ENCODE data around the gene TUBB6. TPM values are rescaled to one million over a fixed set of nuclear protein-coding genes. Genes with fewer than 3 reads are reported as not detected.

The TUBB6 gene
- polyA plus RNA-seq, 1 donor from 2014 or later: 25.1 TPM

GRCh38 chr18:12366379-12366778 is 58.3 kb downstream of the TUBB6 start:
- H3K27ac Mint-ChIP-seq: no peak overlapping the region
- H3K9me3 Mint-ChIP-seq: no peaks in the 10 kb centered on the region
- no peaks in the 10 kb centered on the region for H3K27me3 Mint-ChIP-seq
- peaks cover 2 to 10% (median 3%) of the 10 kb centered on the region in 3 donors for H3K4me1 Mint-ChIP-seq
- H3K4me3 Mint-ChIP-seq: peak overlapping the region in 1 of 4 donors; percentile 76
- peaks cover 12% of the 10 kb centered on the region for H3K36me3 Mint-ChIP-seq

DNA sequence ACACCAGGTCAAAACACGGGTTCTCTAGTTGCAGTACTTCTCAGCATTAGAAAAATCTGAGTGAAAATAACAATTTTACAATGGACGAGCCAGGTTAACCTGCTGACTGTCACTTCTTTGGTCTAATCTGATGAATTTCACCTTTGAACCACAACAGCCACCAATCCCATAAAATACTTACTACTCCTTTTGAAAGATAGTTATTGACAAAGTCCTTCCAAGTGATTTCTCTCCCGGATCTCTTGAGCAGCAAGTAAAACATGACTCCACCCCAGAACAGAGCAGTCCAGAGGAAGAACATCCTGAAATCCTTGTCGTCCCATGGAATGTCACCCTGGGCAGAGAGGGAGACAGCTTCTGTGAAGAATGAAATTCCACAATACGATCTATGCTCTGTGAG is 58.7 kb downstream of the TUBB6 start:
- Mint-ChIP-seq H3K9me3 (no peaks in the 10 kb centered on the region), H3K27me3 (no peaks in the 10 kb centered on the region), H3K27ac (no peak overlapping the region), H3K36me3 (peaks cover 12% of the 10 kb centered on the region), H3K4me1 (peaks cover 4 to 13% (median 4%) of the 10 kb centered on the region in 3 donors), H3K4me3 (no peak overlapping the region)

DNA sequence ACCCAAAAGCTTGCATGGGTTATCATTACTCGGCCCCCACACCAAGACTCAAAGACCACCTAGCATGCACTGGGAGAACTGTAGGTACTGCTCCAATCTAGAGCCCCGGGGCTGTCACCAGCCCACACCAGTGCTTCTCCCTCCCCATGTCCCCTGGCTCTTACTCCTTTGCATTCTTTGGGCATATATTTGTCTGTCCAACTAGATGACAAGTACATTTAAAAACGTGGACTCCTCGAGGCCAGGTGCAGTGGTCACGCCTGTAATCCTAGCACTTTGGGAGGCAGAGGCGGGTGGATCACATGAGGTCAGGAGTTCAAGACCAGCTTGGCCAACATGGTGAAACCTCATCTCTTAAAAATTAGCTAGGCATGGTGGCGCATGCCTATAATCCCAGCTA is 61.2 kb downstream of the TUBB6 start:
- H3K27ac Mint-ChIP-seq: no peak overlapping the region
- H3K27me3 Mint-ChIP-seq: no peaks in the 10 kb centered on the region
- H3K4me3 Mint-ChIP-seq: no peak overlapping the region
- no peaks in the 10 kb centered on the region for H3K9me3 Mint-ChIP-seq
- H3K36me3 Mint-ChIP-seq: peaks cover 7% of the 10 kb centered on the region
- peaks cover 14 to 23% (median 23%) of the 10 kb centered on the region in 3 donors for H3K4me1 Mint-ChIP-seq

DNA sequence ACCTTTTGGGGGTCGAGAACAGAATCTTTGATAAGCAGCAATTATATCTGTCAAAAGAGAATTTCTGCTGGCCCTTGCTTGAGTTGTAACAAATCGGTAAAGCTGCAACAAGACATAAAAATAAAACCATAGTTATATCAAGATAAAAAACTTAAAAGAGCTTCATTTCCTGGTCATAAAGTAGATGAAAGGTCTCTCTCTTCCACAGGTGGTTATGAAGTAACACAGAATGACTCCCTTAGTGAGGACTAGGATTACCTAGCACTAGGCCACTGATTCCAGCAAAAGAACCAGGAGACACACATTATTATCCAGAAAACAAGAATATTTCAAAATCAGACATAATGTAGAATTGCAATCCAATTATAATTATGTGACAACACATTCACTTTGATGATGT is 63.5 kb downstream of the TUBB6 start:
- Mint-ChIP-seq H3K36me3 (peaks cover 10% of the 10 kb centered on the region), H3K27me3 (no peaks in the 10 kb centered on the region), H3K4me1 (peaks cover 16 to 38% (median 32%) of the 10 kb centered on the region in 3 donors), H3K9me3 (no peaks in the 10 kb centered on the region), H3K4me3 (no peak overlapping the region), H3K27ac (no peak overlapping the region)

GRCh38 chr18:12372406-12372805 is 64.4 kb downstream of the TUBB6 start:
- no peaks in the 10 kb centered on the region for H3K9me3 Mint-ChIP-seq

GRCh38 chr18:12373116-12373770 is 65.2 kb downstream of the TUBB6 start:
- Mint-ChIP-seq H3K27ac (peak overlapping the region in 1 of 3 donors; percentile 13), H3K27me3 (no peaks in the 10 kb centered on the region), H3K9me3 (no peaks in the 10 kb centered on the region), H3K4me3 (peak overlapping the region in 2 of 4 donors; percentile 7 to 82), H3K36me3 (peaks cover 6% of the 10 kb centered on the region), H3K4me1 (peaks cover 16 to 42% (median 32%) of the 10 kb centered on the region in 3 donors)

More at GRCh38 chr18:12372406-12372805, 64.4 kb downstream of the TUBB6 start:
- H3K27me3 Mint-ChIP-seq: no peaks in the 10 kb centered on the region
- H3K4me3 Mint-ChIP-seq: peak overlapping the region in 2 of 4 donors; percentile 49 to 82
- H3K4me1 Mint-ChIP-seq: peaks cover 16 to 35% (median 29%) of the 10 kb centered on the region in 3 donors
- no peak overlapping the region for H3K27ac Mint-ChIP-seq
- peaks cover 6% of the 10 kb centered on the region for H3K36me3 Mint-ChIP-seq

DNA sequence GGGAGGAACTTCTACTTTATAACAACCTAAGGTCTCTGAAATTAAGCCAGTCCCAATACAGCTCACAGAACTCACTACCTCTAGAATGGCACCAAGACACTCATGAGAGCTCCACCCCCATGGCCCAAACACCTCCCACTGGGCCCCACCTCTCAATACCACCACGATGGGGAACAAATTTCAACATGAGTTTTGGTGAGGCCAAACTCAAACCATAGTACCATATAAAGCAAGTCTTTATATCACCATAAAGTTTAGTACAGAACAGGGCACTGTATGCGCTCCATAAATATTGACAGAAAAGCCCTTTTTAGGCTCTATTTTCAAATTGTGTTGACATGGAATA is 65.7 kb downstream of the TUBB6 start:
- Mint-ChIP-seq H3K9me3 (no peaks in the 10 kb centered on the region), H3K27me3 (no peaks in the 10 kb centered on the region), H3K4me1 (peaks cover 16 to 42% (median 32%) of the 10 kb centered on the region in 3 donors), H3K4me3 (peak overlapping the region in 2 of 4 donors; percentile 7 to 82), H3K36me3 (peaks cover 6% of the 10 kb centered on the region), H3K27ac (peak overlapping the region in 1 of 3 donors; percentile 13)

GRCh38 chr18:12374401-12374800 is 66.4 kb downstream of the TUBB6 start:
- H3K9me3 Mint-ChIP-seq: no peaks in the 10 kb centered on the region
- peak overlapping the region in 2 of 3 donors; percentile 4 to 23 for H3K27ac Mint-ChIP-seq
- peaks cover 16 to 42% (median 32%) of the 10 kb centered on the region in 3 donors for H3K4me1 Mint-ChIP-seq
- H3K27me3 Mint-ChIP-seq: no peaks in the 10 kb centered on the region
- H3K4me3 Mint-ChIP-seq: peak overlapping the region; percentile 12 to 82 (median 58)
- H3K36me3 Mint-ChIP-seq: peaks cover 6% of the 10 kb centered on the region

Other genes with a start within 250 kb of the TUBB6 start
- gene ANKRD62, start 214.4 kb upstream of the TUBB6 start, polyA plus RNA-seq: not detected
- gene CIDEA, start 53.9 kb upstream of the TUBB6 start, polyA plus RNA-seq: not detected
- gene AFG3L2, start 69.0 kb downstream of the TUBB6 start, polyA plus RNA-seq: 27.9 TPM
- gene PRELID3A, start 99.7 kb downstream of the TUBB6 start, polyA plus RNA-seq: 0.29 TPM